ENCODE data around the gene SEC22A. TPM values are rescaled to one million over a fixed set of nuclear protein-coding genes. Genes with fewer than 3 reads are reported as not detected.

Gene SEC22A, protein sequence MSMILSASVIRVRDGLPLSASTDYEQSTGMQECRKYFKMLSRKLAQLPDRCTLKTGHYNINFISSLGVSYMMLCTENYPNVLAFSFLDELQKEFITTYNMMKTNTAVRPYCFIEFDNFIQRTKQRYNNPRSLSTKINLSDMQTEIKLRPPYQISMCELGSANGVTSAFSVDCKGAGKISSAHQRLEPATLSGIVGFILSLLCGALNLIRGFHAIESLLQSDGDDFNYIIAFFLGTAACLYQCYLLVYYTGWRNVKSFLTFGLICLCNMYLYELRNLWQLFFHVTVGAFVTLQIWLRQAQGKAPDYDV
- total RNA-seq, result 32.3 and 47.1 TPM in 2 replicates

GRCh38 chr3:123201557-123202427 lies at the start of gene SEC22A:
SEC22A (plus strand) TSS chr3:123201943; CDS start chr3:123209218, 7,275 bp downstream.

Other genes starting within 250 kb of the SEC22A start
- gene SEMA5B, start 174.2 kb upstream of the SEC22A start, total RNA-seq, result not detected in 2 replicates
- gene PDIA5, start 134.9 kb upstream of the SEC22A start, total RNA-seq, result 22.6 and 50.9 TPM in 2 replicates
- gene ADCY5, start 247.1 kb downstream of the SEC22A start, total RNA-seq, result 0.13 and 0.16 TPM in 2 replicates

Data from epithelial cell of alveolus of lung (primary cell).